NB4 (cell line): ENCODE results near the gene GPR78.

Experiments
- CTCF ChIP-seq: IDR thresholded peaks from one replicate; pipeline ENCODE4 v1.5.1; 2012; ENCODE audit warnings: low read depth, low read length
- MAX ChIP-seq: IDR thresholded peaks from 2 replicates; pipeline ENCODE4 v1.6.1; 2011; ENCODE audit warnings: low read depth, low read length
- MYC ChIP-seq: IDR thresholded peaks from 2 replicates; pipeline ENCODE4 v1.6.1; 2011; ENCODE audit warnings: low read depth, low read length
- POLR2A ChIP-seq: IDR thresholded peaks from 2 replicates; pipeline ENCODE4 v1.6.1; 2011; ENCODE audit warnings: mild to moderate bottlenecking; ENCODE audit not compliant: insufficient read length; ENCODE audit errors: extremely low read depth

GRCh38 chr4:8549352-8549931 is 30.8 kb upstream of the GPR78 start:
- TF ChIP-seq MAX (no peak), CTCF (no peak), POLR2A (no peak), MYC (no peak)
